BLaER1 treated with 17β-estradiol and CSF1 and Interleukin-3, amounts not matched to agents 10 nM and 100 nM (cell line): Measurements from ENCODE around the gene C19orf12.

Experiments
- H3K27ac ChIP-seq, 11 experiments: shearing (Covaris generic); formaldehyde crosslinking; 2 replicates each; pipeline ENCODE4 v1.8.1; 2022
- H3K27me3 ChIP-seq, 11 experiments: shearing (Covaris generic); formaldehyde crosslinking; 2 replicates each; pipeline ENCODE4 v1.8.1; 2022
- H3K36me3 ChIP-seq, 11 experiments: shearing (Covaris generic); formaldehyde crosslinking; 2 replicates each; pipeline ENCODE4 v1.8.1; 2022
- H3K4me1 ChIP-seq, 10 experiments: shearing (Covaris generic); formaldehyde crosslinking; 2 replicates each; pipeline ENCODE4 v1.8.1; 2022
- H3K4me2 ChIP-seq, 11 experiments: shearing (Covaris generic); formaldehyde crosslinking; 2 replicates each; pipeline ENCODE4 v1.8.1; 2022
- H3K4me3 ChIP-seq, 10 experiments: shearing (Covaris generic); formaldehyde crosslinking; 2 replicates each; pipeline ENCODE4 v1.8.1; 2022
- H3K9ac ChIP-seq, 11 experiments: shearing (Covaris generic); formaldehyde crosslinking; 2 replicates each; pipeline ENCODE4 v1.8.1; 2022
- H3K9me3 ChIP-seq, 11 experiments: shearing (Covaris generic); formaldehyde crosslinking; replicated peaks in 1 of 11; 2 replicates each; pipeline ENCODE4 v1.8.1; 2022
- H4K20me1 ChIP-seq, 11 experiments: shearing (Covaris generic); formaldehyde crosslinking; 2 replicates each; pipeline ENCODE4 v1.8.1; 2022
- Cebpa-rat ChIP-seq, 11 experiments: shearing (Covaris generic); IDR thresholded peaks; 2 replicates each; pipeline ENCODE4 v1.8.1; 2022

The C19orf12 gene

DNA sequence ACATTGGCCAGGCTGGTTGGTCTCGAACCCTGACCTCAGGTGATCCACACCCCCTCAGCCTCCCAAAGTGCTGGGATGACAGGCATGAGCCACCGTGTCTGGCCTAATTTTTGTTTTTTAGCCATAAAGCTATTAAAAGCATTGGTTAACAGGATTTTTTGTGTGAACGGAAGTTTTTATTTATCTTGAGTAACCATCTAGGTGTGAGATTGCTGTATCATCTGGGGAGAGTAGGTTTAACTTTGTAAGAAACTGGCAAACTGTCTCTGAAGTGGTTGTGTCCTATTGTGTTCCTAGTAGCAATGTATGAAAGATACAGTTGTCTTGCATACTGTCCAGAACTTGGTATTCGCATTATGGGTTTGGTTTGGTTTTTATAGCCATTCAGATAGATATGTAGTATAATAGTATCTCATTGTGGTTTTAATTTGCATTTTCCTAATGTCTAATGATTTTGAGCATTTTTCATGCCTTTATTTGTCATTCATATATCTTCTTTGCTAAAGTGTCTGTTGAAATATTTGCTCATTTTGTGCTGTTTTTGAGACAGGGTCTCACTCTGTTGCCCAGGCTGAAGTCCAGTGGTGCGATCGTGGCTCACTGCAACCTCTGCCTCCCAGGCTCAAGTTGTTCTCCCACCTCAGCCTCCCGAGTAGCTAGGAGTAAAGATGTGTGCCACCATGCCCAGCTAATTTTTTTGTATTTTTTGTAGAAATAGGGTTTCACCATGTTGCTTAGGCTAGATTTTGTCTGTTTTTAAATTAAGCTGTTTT, 63.3 kb downstream of the C19orf12 start:
- TF ChIP-seq Cebpa-rat (IDR thresholded peaks at IDR 0.05) = no peak
- Histone ChIP-seq H3K9me3 (peaks cover 0 to 8% (median 0%) of the 10 kb centered on the region in 11 experiments; a peak in 4 of 22 replicates), H3K9ac (no peak overlapping the region), H4K20me1 (no peaks in the 10 kb centered on the region), H3K27me3 (no peaks in the 10 kb centered on the region), H3K4me2 (no peak overlapping the region), H3K27ac (no peak overlapping the region), H3K4me1 (peaks cover 0 to 28% (median 9%) of the 10 kb centered on the region in 10 experiments; a peak in 11 of 20 replicates), H3K36me3 (no peaks in the 10 kb centered on the region), H3K4me3 (no peak overlapping the region)

DNA sequence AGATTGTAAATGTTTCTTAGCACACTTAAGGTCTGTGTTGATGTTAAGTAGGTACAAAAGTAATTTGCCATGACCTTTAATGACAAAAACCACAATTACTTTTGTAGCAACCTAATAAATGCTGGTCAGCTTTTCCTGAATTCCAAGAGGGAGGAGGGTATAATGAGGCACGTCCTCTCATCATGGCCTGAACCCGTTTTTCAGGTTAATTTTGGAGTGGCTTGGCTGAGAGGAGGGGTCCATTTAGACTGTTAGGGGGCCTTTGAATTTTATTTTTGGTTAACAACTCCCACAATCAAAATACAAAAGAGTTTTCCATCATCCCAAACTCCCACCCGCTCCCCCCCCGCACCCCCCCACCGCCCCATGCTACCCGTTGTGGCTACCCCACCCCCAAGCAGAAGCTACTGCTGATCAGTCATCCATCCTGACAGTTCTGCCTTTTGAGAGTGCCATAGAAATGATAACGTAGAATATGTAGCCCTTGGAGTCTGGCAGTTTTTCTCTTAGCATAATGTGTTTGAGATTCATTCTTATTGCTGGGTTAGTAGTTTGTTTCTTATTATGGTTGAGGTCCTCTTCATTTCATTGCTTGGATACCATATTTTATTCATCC, 64.2 kb downstream of the C19orf12 start:
- no peaks in the 10 kb centered on the region for H4K20me1 ChIP-seq

More for the DNA sequence above, 64.2 kb downstream of the C19orf12 start:
- Histone ChIP-seq H3K27me3 (no peaks in the 10 kb centered on the region), H3K27ac (no peak overlapping the region), H3K4me1 (peaks cover 6 to 37% (median 17%) of the 10 kb centered on the region in 10 experiments), H3K9me3 (peaks cover 0 to 8% (median 0%) of the 10 kb centered on the region in 11 experiments; a peak in 4 of 22 replicates), H3K4me2 (no peak overlapping the region), H3K36me3 (no peaks in the 10 kb centered on the region), H3K4me3 (no peak overlapping the region), H3K9ac (no peak overlapping the region)
- no peak for TF ChIP-seq Cebpa-rat (IDR thresholded peaks at IDR 0.05)
